Smooth muscle cell of the umbilical artery (primary cell): ENCODE results near the gene SRPK1. TPM values are rescaled to one million over a fixed set of nuclear protein-coding genes. Genes with fewer than 3 reads are reported as not detected.

ENCODE experiments used
- total RNA-seq: library from RNA; depleted of rRNA; stranded (reverse); fragments of >200 nt; gene quantifications from 2 replicates; pipeline ENCODE4 v1.2.3, GENCODE V29; 2014

The SRPK1 gene
- total RNA-seq = 59.1 and 107 TPM in 2 replicates

DNA sequence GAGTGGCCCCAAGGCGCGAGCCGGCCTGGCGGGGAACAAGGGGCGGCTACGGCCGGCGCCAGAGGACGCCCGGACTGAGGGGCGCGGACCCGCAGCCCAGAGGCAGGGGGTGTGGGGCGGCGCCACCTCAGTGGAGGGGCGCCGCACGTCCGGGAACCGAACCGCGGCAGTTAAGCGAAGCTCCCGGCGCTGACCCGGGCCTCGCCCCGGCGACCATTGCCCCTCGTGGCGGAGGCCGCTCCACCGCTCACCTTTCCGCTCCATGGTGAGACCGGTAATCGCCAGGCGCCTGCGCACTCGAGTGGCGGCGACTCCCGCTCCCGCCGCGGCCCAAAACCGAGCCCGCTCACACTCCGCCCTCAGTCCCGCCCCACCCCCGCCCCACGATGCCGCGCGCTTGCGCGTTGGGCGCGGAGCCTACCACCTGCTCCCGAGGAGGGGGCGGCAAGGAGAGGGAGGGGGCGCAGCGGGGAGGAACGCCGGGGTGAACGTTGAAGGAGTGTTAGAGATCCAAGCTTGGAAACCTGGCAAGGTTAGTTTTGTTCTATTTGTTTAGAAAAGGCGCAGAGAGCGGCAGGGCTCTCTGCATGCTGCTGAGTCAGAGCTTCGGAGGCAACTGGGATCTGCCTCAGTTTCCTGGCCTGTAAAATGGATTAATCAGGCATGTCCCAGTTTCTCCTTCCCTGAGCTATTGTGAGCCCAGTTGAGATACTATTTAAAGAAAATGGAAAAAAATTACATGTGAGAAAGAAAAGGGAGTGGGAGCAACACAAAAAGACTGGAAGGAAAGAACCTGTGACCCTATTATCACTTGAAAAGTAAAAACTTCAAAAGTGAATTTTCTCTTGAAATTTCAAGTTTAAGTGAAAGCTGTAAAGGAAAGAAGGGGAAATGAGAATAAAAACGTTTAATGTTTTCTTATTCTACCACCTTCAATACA lies at the start of gene SRPK1:
SRPK1 (minus strand) TSS at position 306 of the 940 bp plus-strand sequence; CDS start at position 264, 42 bp downstream.

DNA sequence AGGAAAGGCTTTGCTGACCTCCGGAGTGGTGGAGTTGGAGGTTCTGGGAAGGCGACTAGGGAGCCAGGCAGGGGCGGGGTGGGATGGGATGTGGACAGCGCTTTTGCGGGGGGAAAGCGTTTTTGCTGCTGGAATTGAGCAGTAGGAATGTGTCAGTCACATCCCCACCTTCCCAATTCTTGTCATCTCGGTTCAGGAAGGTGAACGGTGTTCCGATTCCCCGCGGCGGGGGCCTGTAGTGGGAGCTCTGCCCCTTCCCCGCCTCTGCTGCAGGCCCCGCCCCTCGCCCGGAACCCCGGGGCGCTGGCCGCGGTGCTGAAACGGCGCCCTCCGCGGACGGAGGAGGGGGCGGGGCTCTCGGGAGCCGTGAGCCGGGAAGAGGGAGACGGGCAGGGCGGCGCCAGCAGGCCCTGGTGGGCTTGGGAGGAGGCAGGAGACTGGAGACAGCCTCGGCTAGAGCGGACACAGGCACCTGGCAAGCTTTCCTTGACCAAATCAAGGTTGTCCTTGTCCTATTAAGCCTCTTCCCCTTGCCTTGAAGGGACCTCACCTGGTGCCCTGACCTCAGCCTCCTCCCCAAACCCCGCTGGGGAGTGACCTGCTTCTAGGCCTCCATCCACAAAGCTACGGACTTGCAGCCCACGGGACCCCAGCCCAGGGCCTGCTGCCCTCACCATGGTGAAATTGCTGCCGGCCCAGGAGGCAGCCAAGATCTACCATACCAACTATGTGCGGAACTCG lies 115.7 kb downstream of the SRPK1 start, which contains the start of gene LHFPL5:
LHFPL5 (plus strand) TSS at position 357 of the 741 bp plus-strand sequence; CDS start at position 676, 319 bp downstream.

Other genes with a start within 250 kb of the SRPK1 start
- gene FKBP5, start 232.2 kb downstream of the SRPK1 start, total RNA-seq = 1.8 and 8.9 TPM in 2 replicates
- gene ARMC12, start 184.1 kb downstream of the SRPK1 start, total RNA-seq = 0.30 and 0.42 TPM in 2 replicates
- not detected in 2 replicates for gene CLPSL2, start 144.5 kb downstream of the SRPK1 start, total RNA-seq
- not detected in 2 replicates for gene CLPSL1, start 140.1 kb downstream of the SRPK1 start, total RNA-seq
- gene CLPS, start 123.8 kb downstream of the SRPK1 start, total RNA-seq = not detected in 2 replicates
- not detected in 2 replicates for gene LHFPL5, start 115.7 kb downstream of the SRPK1 start, total RNA-seq
- gene SLC26A8, start 103.5 kb upstream of the SRPK1 start, total RNA-seq = 0.05 TPM in 1 of 2 replicates, not detected in the other
- 48.4 and 60.3 TPM in 2 replicates for gene MAPK14, start 106.7 kb upstream of the SRPK1 start, total RNA-seq
- gene MAPK13, start 209.4 kb upstream of the SRPK1 start, total RNA-seq = 11.0 and 16.4 TPM in 2 replicates